ENCODE results near the gene CSTPP1.

CSTPP1 gene

GRCh38 chr11:46966773-46967172, 30.2 kb downstream of the CSTPP1 start:
- no peaks in the 10 kb centered on the region for H3F3A ChIP-seq (ENCODE audit: insufficient read depth, low read length)
- H3K9ac ChIP-seq (ENCODE audit: low read length), result no peak overlapping the region
- peaks cover 6% of the 10 kb centered on the region; the same call in 1 of the 2 replicates for H3K9me3 ChIP-seq (ENCODE audit: low read length)
- H2AFZ ChIP-seq (ENCODE audit: low read length), result no peak overlapping the region; the same call in 1 of the 2 replicates
- H3K79me2 ChIP-seq (ENCODE audit: insufficient read depth, low read length), result no peaks in the 10 kb centered on the region
- H4K20me1 ChIP-seq (ENCODE audit: insufficient read depth, low read length), result no peaks in the 10 kb centered on the region
- no peak overlapping the region for H3K27ac ChIP-seq (ENCODE audit: low read depth, low read length, poor library complexity, severe bottlenecking)
- no peaks in the 10 kb centered on the region for H3K9me2 ChIP-seq (ENCODE audit: low read depth, low read length)
- no peaks in the 10 kb centered on the region for H3K4me1 ChIP-seq (ENCODE audit: insufficient read depth, low read length, severe bottlenecking)
- H3K36me3 ChIP-seq (ENCODE audit: insufficient read depth, low read length), result peaks cover 14% of the 10 kb centered on the region
- H3K4me2 ChIP-seq (ENCODE audit: low read length), result no peak overlapping the region
- H3K4me3 ChIP-seq (ENCODE audit: low read depth, low read length, poor library complexity, severe bottlenecking), result no peak overlapping the region
- TF ChIP-seq EZH2 (IDR thresholded peaks at IDR 0.05; ENCODE audit: borderline replicate concordance, low read length), result no peak
- TF ChIP-seq CTCF (IDR thresholded peaks at IDR 0.05; ENCODE audit: low read length), result no peak
- H3K27me3 ChIP-seq (ENCODE audit: insufficient read depth, low read length), result no peaks in the 10 kb centered on the region

GRCh38 chr11:46967962-46968361, 31.4 kb downstream of the CSTPP1 start:
- H3K4me2 ChIP-seq (ENCODE audit: low read length), result no peak overlapping the region
- H3K4me1 ChIP-seq (ENCODE audit: insufficient read depth, low read length, severe bottlenecking), result no peaks in the 10 kb centered on the region
- H3K36me3 ChIP-seq (ENCODE audit: insufficient read depth, low read length), result peaks cover 14% of the 10 kb centered on the region
- no peaks in the 10 kb centered on the region for H4K20me1 ChIP-seq (ENCODE audit: insufficient read depth, low read length)
- H3K27me3 ChIP-seq (ENCODE audit: insufficient read depth, low read length), result no peaks in the 10 kb centered on the region
- H3F3A ChIP-seq (ENCODE audit: insufficient read depth, low read length), result no peaks in the 10 kb centered on the region
- peaks cover 6% of the 10 kb centered on the region; the same call in 1 of the 2 replicates for H3K9me3 ChIP-seq (ENCODE audit: low read length)
- no peak overlapping the region for H3K27ac ChIP-seq (ENCODE audit: low read depth, low read length, poor library complexity, severe bottlenecking)
- H3K79me2 ChIP-seq (ENCODE audit: insufficient read depth, low read length), result no peaks in the 10 kb centered on the region
- no peaks in the 10 kb centered on the region for H3K9me2 ChIP-seq (ENCODE audit: low read depth, low read length)
- H3K9ac ChIP-seq (ENCODE audit: low read length), result no peak overlapping the region
- H2AFZ ChIP-seq (ENCODE audit: low read length), result no peak overlapping the region
- TF ChIP-seq EZH2 (IDR thresholded peaks at IDR 0.05; ENCODE audit: borderline replicate concordance, low read length) (no peak), CTCF (IDR thresholded peaks at IDR 0.05; ENCODE audit: low read length) (no peak)
- no peak overlapping the region for H3K4me3 ChIP-seq (ENCODE audit: low read depth, low read length, poor library complexity, severe bottlenecking)

- Histone ChIP-seq H3K79me2 (ENCODE audit: insufficient read depth, low read length) (no peaks in the 10 kb centered on the region), H3K9me2 (ENCODE audit: low read depth, low read length) (no peaks in the 10 kb centered on the region), H4K20me1 (ENCODE audit: insufficient read depth, low read length) (no peaks in the 10 kb centered on the region), H3K9ac (ENCODE audit: low read length) (no peak overlapping the region), H3K36me3 (ENCODE audit: insufficient read depth, low read length) (peaks cover 9% of the 10 kb centered on the region), H3K4me2 (ENCODE audit: low read length) (no peak overlapping the region), H2AFZ (ENCODE audit: low read length) (no peak overlapping the region), H3F3A (ENCODE audit: insufficient read depth, low read length) (no peaks in the 10 kb centered on the region), H3K9me3 (ENCODE audit: low read length) (peaks cover 4% of the 10 kb centered on the region; the same call in 1 of the 2 replicates), H3K4me1 (ENCODE audit: insufficient read depth, low read length, severe bottlenecking) (no peaks in the 10 kb centered on the region), H3K27ac (ENCODE audit: low read depth, low read length, poor library complexity, severe bottlenecking) (no peak overlapping the region), H3K27me3 (ENCODE audit: insufficient read depth, low read length) (no peaks in the 10 kb centered on the region), H3K4me3 (ENCODE audit: low read depth, low read length, poor library complexity, severe bottlenecking) (no peak overlapping the region)
- no peak for TF ChIP-seq CTCF (IDR thresholded peaks at IDR 0.05; ENCODE audit: low read length)
- no peak for TF ChIP-seq EZH2 (IDR thresholded peaks at IDR 0.05; ENCODE audit: borderline replicate concordance, low read length)
Measured at GRCh38 chr11:46969379-46969778, 32.8 kb downstream of the CSTPP1 start.

All from OCI-LY1 (cell line).